GM12878 (cell line): ENCODE measurements around the gene PLRG1. TPM values are rescaled to one million over a fixed set of nuclear protein-coding genes. Genes with fewer than 3 reads are reported as not detected.

Experiments used
- ATAC-seq: fragments of 200-7000 bp; cut with Tn5 transposase; 3 replicates; pipeline ENCODE4 v1.9.1; 2020; ENCODE audit warnings: mild to moderate bottlenecking, moderate library complexity
- BruUV-seq: library from RNA; stranded (reverse); fragments of 400-500 nt; replicated peaks from 2 replicates; lab custom pipeline; 2021; lab: Mats Ljungman, UMichigan
- CTCF ChIA-PET: fragments of 300-600 bp; sonication (Branson Sonifier 250); formaldehyde crosslinking; extraction: SDS; loops from one replicate; lab custom pipeline; 2021; ENCODE audit warnings: inconsistent platforms; lab: Yijun Ruan, JAX
- POLR2A ChIA-PET: fragments of 350-600 bp; formaldehyde crosslinking; extraction: SDS; loops from one replicate; lab custom pipeline; 2021; ENCODE audit warnings: inconsistent platforms; lab: Charles Lee
- RAD21 ChIA-PET: fragments of 300-600 bp; sonication (Branson Sonifier 250); formaldehyde crosslinking; loops from one replicate; lab custom pipeline; 2023; ENCODE audit warnings: antibody characterized with exemption; ENCODE audit not compliant: unreplicated experiment; lab: Charles Lee
- SMC1A ChIA-PET: fragments of 300-600 bp; sonication (Branson Sonifier 250); formaldehyde crosslinking; loops from one replicate; lab custom pipeline; 2023; ENCODE audit not compliant: unreplicated experiment, uncharacterized antibody; lab: Charles Lee
- DNase-seq: peaks from one replicate; pipeline ENCODE4 v3.0.0-alpha.2; 2011; ENCODE audit warnings: low read depth, low spot score
- FAIRE-seq: peaks from 3 replicates; lab custom pipeline; 2011; peaks lifted over from hg19 to GRCh38; lab: Jason Lieb, UNC
- H2AFZ ChIP-seq: 2 replicates; pipeline ENCODE4 v1.6.0; 2011; ENCODE audit warnings: low read depth, low read length, control low read depth; ENCODE audit not compliant: control insufficient read depth
- H3K27ac ChIP-seq: 2 replicates; pipeline ENCODE4 v1.5.1; 2011; ENCODE audit warnings: control low read depth; ENCODE audit not compliant: control insufficient read depth, insufficient read depth
- H3K27me3 ChIP-seq, 2 experiments: replicated peaks in 1 of 2; 2 replicates each; pipeline versions ENCODE4 v1.6.0 to v1.6.1; 2011; ENCODE audit warnings: low read length in 1 of 2; ENCODE audit not compliant: control insufficient read depth in 2 of 2, insufficient read depth in 2 of 2
- H3K36me3 ChIP-seq, 2 experiments: 2 replicates each; pipeline ENCODE4 v1.5.1; 2011; ENCODE audit warnings: low read length in 1 of 2; ENCODE audit not compliant: control insufficient read depth in 2 of 2, insufficient read depth in 2 of 2
- H3K4me1 ChIP-seq: 2 replicates; pipeline ENCODE4 v1.6.1; 2011; ENCODE audit warnings: mild to moderate bottlenecking, low read length, moderate library complexity, mixed read lengths; ENCODE audit not compliant: control insufficient read depth, insufficient read depth
- H3K4me2 ChIP-seq: 2 replicates; pipeline ENCODE4 v1.6.0; 2011; ENCODE audit warnings: control low read depth; ENCODE audit not compliant: control insufficient read depth, insufficient read depth
- H3K4me3 ChIP-seq: fragments of 200-600 bp; sonication (generic); 2 replicates; pipeline ENCODE4 v1.5.1; 2016
- H3K79me2 ChIP-seq: 2 replicates; pipeline ENCODE4 v1.6.0; 2011; ENCODE audit warnings: low read length; ENCODE audit not compliant: control insufficient read depth, insufficient read depth
- H3K9ac ChIP-seq: 2 replicates; pipeline ENCODE4 v1.8.0; 2011; ENCODE audit warnings: low read length, control low read depth, mixed read lengths; ENCODE audit not compliant: control insufficient read depth, insufficient read depth
- H3K9me3 ChIP-seq: replicated peaks from 3 replicates; pipeline ENCODE4 v1.5.1; 2011; ENCODE audit warnings: mild to moderate bottlenecking, low read length; ENCODE audit not compliant: control insufficient read depth, insufficient read depth
- H4K20me1 ChIP-seq: 2 replicates; pipeline ENCODE4 v1.6.0; 2011; ENCODE audit not compliant: control insufficient read depth, insufficient read depth
- BCL11A ChIP-seq: IDR thresholded peaks from 2 replicates; pipeline ENCODE4 v1.6.1; 2011; ENCODE audit warnings: low read depth, low read length
- BHLHE40 ChIP-seq, 2 experiments: fragments of 450-650 bp in 1 of 2; IDR thresholded peaks; 2 replicates each; pipeline ENCODE4 v1.6.1; 2011 to 2017; ENCODE audit warnings: low read depth in 2 of 2, borderline replicate concordance in 1 of 2, improper control_type of control experiment in 1 of 2, low read length in 1 of 2, mild to moderate bottlenecking in 1 of 2
- BMI1 ChIP-seq: fragments of 450-650 bp; IDR thresholded peaks from 2 replicates; pipeline ENCODE4 v1.6.1; 2016; ENCODE audit warnings: mild to moderate bottlenecking, moderate library complexity, borderline replicate concordance
- CBX5 ChIP-seq: sonication (generic); IDR thresholded peaks from 2 replicates; pipeline ENCODE4 v1.6.1; 2016; ENCODE audit warnings: low read depth, moderate library complexity, mild to moderate bottlenecking, inconsistent platforms
- CEBPZ ChIP-seq: fragments of 150-350 bp; IDR thresholded peaks from 2 replicates; pipeline ENCODE4 v1.6.1; 2016; ENCODE audit warnings: low read depth, low read length
- E2F4 ChIP-seq: IDR thresholded peaks from 2 replicates; pipeline ENCODE4 v1.6.1; 2012; ENCODE audit warnings: low read depth, low read length, improper control_type of control experiment
- FOS ChIP-seq: IDR thresholded peaks from 3 replicates; pipeline ENCODE4 v1.6.1; 2011; ENCODE audit warnings: borderline replicate concordance; ENCODE audit not compliant: insufficient read length; ENCODE audit errors: extremely low read depth
- IRF3 ChIP-seq: fragments of 450-650 bp; IDR thresholded peaks from 2 replicates; pipeline ENCODE4 v1.6.1; 2014; ENCODE audit warnings: mild to moderate bottlenecking
- MAX ChIP-seq: IDR thresholded peaks from 2 replicates; pipeline ENCODE4 v1.6.1; 2012; ENCODE audit warnings: low read depth, low read length, improper control_type of control experiment
- MYC ChIP-seq: IDR thresholded peaks from 2 replicates; pipeline ENCODE4 v1.6.1; 2011; ENCODE audit warnings: mild to moderate bottlenecking, low read length, moderate library complexity, inconsistent platforms; ENCODE audit not compliant: insufficient read depth, insufficient replicate concordance, insufficient read length, severe bottlenecking
- PKNOX1 ChIP-seq: fragments of 450-650 bp; IDR thresholded peaks from 2 replicates; pipeline ENCODE4 v1.6.1; 2016; ENCODE audit warnings: mild to moderate bottlenecking
- POLR2A ChIP-seq: IDR thresholded peaks from 2 replicates; pipeline ENCODE4 v1.6.1; 2011; ENCODE audit warnings: low read depth, mild to moderate bottlenecking, low read length
- POLR2AphosphoS2 ChIP-seq: IDR thresholded peaks from 2 replicates; pipeline ENCODE4 v1.6.1; 2011; ENCODE audit warnings: low read depth, mild to moderate bottlenecking, low read length, improper control_type of control experiment, moderate library complexity
- SUPT20H ChIP-seq: IDR thresholded peaks from 2 replicates; pipeline ENCODE4 v1.6.1; 2011; ENCODE audit warnings: low read depth, mild to moderate bottlenecking, low read length, moderate library complexity, borderline replicate concordance; ENCODE audit not compliant: control insufficient read depth
- ZNF207 ChIP-seq: fragments of 450-650 bp; IDR thresholded peaks from 2 replicates; pipeline ENCODE4 v1.6.1; 2014; ENCODE audit warnings: antibody characterized with exemption, mild to moderate bottlenecking, borderline replicate concordance
- ZNF384 ChIP-seq: IDR thresholded peaks from 2 replicates; pipeline ENCODE4 v1.6.1; 2012; ENCODE audit warnings: low read depth, mild to moderate bottlenecking, low read length, improper control_type of control experiment, borderline replicate concordance
- ZNF622 ChIP-seq: fragments of 450-650 bp; IDR thresholded peaks from 2 replicates; pipeline ENCODE4 v1.6.1; 2017; ENCODE audit warnings: mild to moderate bottlenecking, inconsistent platforms
- WGBS: methylation state at CpG from one replicate; pipeline ENCODE4 v1.1.6; 2016; ENCODE audit warnings: low lambda C conversion rate; ENCODE audit not compliant: insufficient replicate concordance, insufficient coverage; ENCODE audit errors: missing lambda C conversion rate; 5-methylcytosine and 5-hydroxymethylcytosine counted together
- in situ Hi-C: fragments of 300-500 bp; cut with MboI; formaldehyde crosslinking; loops from 9 replicates; pipeline ENCODE4 v1.14.3; 2018; ENCODE audit warnings: mixed read lengths
- intact Hi-C: fragments of 100-400 bp; cut with micrococcal nuclease; formaldehyde crosslinking; loops from one replicate; pipeline ENCODE4 v1.14.2; 2022; ENCODE audit not compliant: unreplicated experiment
- polyA plus RNA-seq, 11 experiments: library from polyadenylated mRNA; depleted of rRNA in 4 of 11; unstranded in 6 of 11; stranded (reverse) in 5 of 11; fragments of >200 nt; fragmentation: Nextera tagmentation in 4 of 11; fragmentation: Illumina TruSeq in 1 of 11; extraction: Ambion mirVana in 4 of 11; extraction: Trizol in 1 of 11; gene quantifications; 1 replicate in 1 of 11; 2 replicates in 10 of 11; pipeline versions ENCODE4 v1.2.1 to v1.2.3, GENCODE V29; 2011 to 2016; ENCODE audit warnings: inconsistent platforms in 2 of 11, missing spikeins in 2 of 11, low read depth in 1 of 11
- total RNA-seq, 4 experiments: library from RNA; depleted of rRNA in 3 of 4; stranded (reverse); fragments of >200 nt in 3 of 4; fragmentation: Illumina TruSeq in 1 of 4; extraction: Trizol in 1 of 4; gene quantifications; 2 replicates each; pipeline versions ENCODE4 v1.2.1 to v1.2.3, GENCODE V29; 2013 to 2021

The PLRG1 gene
- total and polyA plus RNA-seq, 10 of the 15 experiments (the other 5 are each of a cell fraction or from before 2014, with no cell fraction given): 54.7 to 182 (median 111) TPM

- TF ChIP-seq BHLHE40 (IDR thresholded peaks at IDR 0.05; ENCODE audit: borderline replicate concordance in 1 of 2, low read depth in 2 of 2, low read length in 1 of 2) (no peak), POLR2A (no peak), FOS (no peak)
Measured at GRCh38 chr4:154528869-154529268, 21.3 kb downstream of the PLRG1 start (continued).

- Histone ChIP-seq H2AFZ (no peak overlapping the region), H3K27ac (no peak overlapping the region), H3K4me1 (0 out of 2 replicates have a peak, but pooled peaks cover 3% of the 10 kb centered on the region), H3K27me3 (no peaks in the 10 kb centered on the region), H3K79me2 (no peaks in the 10 kb centered on the region), H3K9ac (no peak overlapping the region), H4K20me1 (no peaks in the 10 kb centered on the region), H3K4me3 (no peak overlapping the region), H3K4me2 (no peak overlapping the region), H3K9me3 (no peaks in the 10 kb centered on the region), H3K36me3 (no peaks in the 10 kb centered on the region)
- DNase-seq (no peak), ATAC-seq (no peak), FAIRE-seq (no peak)
- intact Hi-C loops: no loop called here
- in situ Hi-C loops: no loop called here
- POLR2A ChIA-PET: no interaction called here
- SMC1A ChIA-PET: no interaction called here
- no TSS peak for BruUV-seq
- CTCF ChIA-PET: interaction anchor here (1.3 kb wide), 1 partner anchor 21 kb away, joined by 5 read pairs; no protein-coding TSS in a partner anchor
- 54% methylated on average over 4 of the region's 4 CpGs for WGBS
- RAD21 ChIA-PET: no interaction called here
- TF ChIP-seq IRF3: no peak
- no peak for TF ChIP-seq POLR2AphosphoS2
- no peak for TF ChIP-seq E2F4
- TF ChIP-seq ZNF207: no peak
- no peak for TF ChIP-seq MYC
- no peak for TF ChIP-seq CEBPZ
- TF ChIP-seq BMI1: no peak
- TF ChIP-seq SUPT20H: no peak
- TF ChIP-seq ZNF384: no peak
- TF ChIP-seq CBX5: no peak
- TF ChIP-seq ZNF622: no peak
- no peak for TF ChIP-seq PKNOX1
- no peak for TF ChIP-seq MAX
- no peak for TF ChIP-seq BCL11A
Measured at GRCh38 chr4:154527308-154527707, 22.9 kb downstream of the PLRG1 start.
